Heart left ventricle (tissue), 16 donors: Measurements from ENCODE around the gene LSAMP. TPM values are rescaled to one million over a fixed set of nuclear protein-coding genes. Genes with fewer than 3 reads are reported as not detected.

Experiments used
- ATAC-seq, 4 donors: fragments of 200-7000 bp; cut with Tn5 transposase; one replicate each; pipeline ENCODE4 v1.9.1; 2020 to 2022; ENCODE audit warnings: moderate library complexity in 4 of 4, mild to moderate bottlenecking in 3 of 4, moderate number of reproducible peaks in 1 of 4
- DNase-seq, 5 donors: peaks; one replicate each; pipeline ENCODE4 v3.0.0-alpha.2; 2020
- H3K27ac ChIP-seq, 12 donors: fragments of 200-600 bp; sonication (generic) in 4 of 12; one replicate each; pipeline versions ENCODE4 v1.5.0 to v1.8.0; 2016 to 2022; ENCODE audit warnings: mild to moderate bottlenecking in 2 of 12
- H3K27me3 ChIP-seq, 9 donors: fragments of 200-600 bp; sonication (generic) in 2 of 9; one replicate each; pipeline versions ENCODE4 v1.5.1 to v1.8.0; 2016 to 2022; ENCODE audit warnings: mild to moderate bottlenecking in 3 of 9
- H3K36me3 ChIP-seq, 9 donors: fragments of 200-600 bp; sonication (generic) in 2 of 9; one replicate each; pipeline versions ENCODE4 v1.5.0 to v1.8.0; 2018 to 2022; ENCODE audit warnings: mild to moderate bottlenecking in 2 of 9
- H3K4me1 ChIP-seq, 12 donors: fragments of 200-600 bp; sonication (generic) in 4 of 12; one replicate each; pipeline versions ENCODE4 v1.5.0 to v1.8.0; 2016 to 2022; ENCODE audit warnings: mild to moderate bottlenecking in 3 of 12
- H3K4me3 ChIP-seq, 12 donors: fragments of 200-600 bp; sonication (generic) in 4 of 12; one replicate each; pipeline versions ENCODE4 v1.5.0 to v1.8.0; 2017 to 2022; ENCODE audit warnings: mild to moderate bottlenecking in 9 of 12, moderate library complexity in 4 of 12
- H3K9me3 ChIP-seq, 12 donors: fragments of 200-600 bp; sonication (generic) in 4 of 12; one replicate each; pipeline versions ENCODE4 v1.5.0 to v1.8.0; 2016 to 2022; ENCODE audit warnings: mild to moderate bottlenecking in 1 of 12
- CTCF ChIP-seq, 12 donors: fragments of 200-600 bp; sonication (generic) in 4 of 12; IDR thresholded peaks; one replicate each; pipeline versions ENCODE4 v1.5.0 to v1.8.0; 2018 to 2022; ENCODE audit warnings: antibody characterized with exemption in 12 of 12, mild to moderate bottlenecking in 5 of 12
- POLR2A ChIP-seq, 2 donors: fragments of 450-650 bp; IDR thresholded peaks; one replicate each; pipeline ENCODE4 v1.6.1; 2017; ENCODE audit warnings: antibody characterized with exemption in 2 of 2, mild to moderate bottlenecking in 2 of 2, moderate library complexity in 2 of 2
- WGBS, 4 donors: extraction: QIAGEN DNeasy Blood & Tissue Kit in 2 of 4; methylation state at CpG; one replicate each; pipeline versions ENCODE4 v1.1.5 to v1.1.7; 2013 to 2018; 5-methylcytosine and 5-hydroxymethylcytosine counted together
- intact Hi-C, 10 donors: fragments of 100-400 bp; cut with DNase I; formaldehyde crosslinking; loops; one replicate each; pipeline versions ENCODE4 v1.11.1 to v1.14.2; 2022
- polyA plus RNA-seq, 2 donors: library from polyadenylated mRNA; stranded (reverse); fragments of 200-250 nt; gene quantifications; one replicate each; pipeline ENCODE4 v1.2.3, GENCODE V29; 2013
- total RNA-seq, 9 donors: library from RNA; depleted of rRNA in 2 of 9; stranded (reverse); fragments of >200 nt in 2 of 9; fragmentation: NEBNext Ultra II Directional in 3 of 9; extraction: Animal tissue kit (Norgen Biotek cat#: 25700) in 3 of 9; gene quantifications; one replicate each; pipeline versions ENCODE4 v1.1.0 to v1.2.4, GENCODE V29; 2016 to 2023
- donor health status: ischemic (EF 13 %, LVEDD 7.1; RV severe dilation, severe dysfunction).
- donor health status: healthy with polysubstance abuse.
- donor health status: DM: no; HTN: yes; CAD: no.
- donor health status: DM: no; HTN: no; CAD: no.
- donor health status: ischemic (EF 25% LVEDD 6.9; RV normal size, moderate dysfunction).
- donor health status: ischemic (EF 25% LVEDD 5.7; RV mildly dilated, moderate dysfunction).
- donor health status: healthy.
- donor health status: DM: yes; HTN: yes; CAD: no.
- donor health status: ischemic (EF 35%, LVEDD 5.7; RV mildly dilated, moderate dysfunction).
- donor health status: nonischemic (EF 11% LVEDD 7.7; RV severe dilation, severe dysfunction).
- donor health status: DM: yes; HTN: yes; CAD: no.
- donor health status: PGD.
- donor health status: ischemic (EF 29% LVEDD 5.4; RV normal size, mild dysfunction).
- donor health status: nonischemic (EF 23%, LVEDD 6.1; RV moderate dilation, normal function).

LSAMP gene
- total and polyA plus RNA-seq, 11 donors, result 1.6 to 52.3 (median 7.2) TPM

- no peak for TF ChIP-seq POLR2A (IDR thresholded peaks at IDR 0.05)
- no peak for TF ChIP-seq CTCF (IDR thresholded peaks at IDR 0.05)
- intact Hi-C loops, result no loop called here
- ATAC-seq, result no peak
- Histone ChIP-seq H3K36me3 (no peaks in the 10 kb centered on the region), H3K27ac (no peak overlapping the region), H3K4me3 (no peak overlapping the region), H3K4me1 (peaks cover 0 to 8% (median 0%) of the 10 kb centered on the region in 12 donors), H3K27me3 (no peaks in the 10 kb centered on the region), H3K9me3 (no peaks in the 10 kb centered on the region)
- DNase-seq, result no peak
- 65 to 86% (median 77%) methylated on average over 2 of the region's 2 CpGs for WGBS, 4 donors
Observed at GRCh38 chr3:115931581-115931980, 513.7 kb downstream of the LSAMP start.

- ATAC-seq (no peak), DNase-seq (no peak)
- no peak overlapping the region for H3K27ac ChIP-seq
- no peaks in the 10 kb centered on the region for H3K9me3 ChIP-seq
- TF ChIP-seq POLR2A (IDR thresholded peaks at IDR 0.05) (no peak), CTCF (IDR thresholded peaks at IDR 0.05) (no peak)
- intact Hi-C loops, result no loop called here
- peaks cover 0 to 8% (median 0%) of the 10 kb centered on the region in 12 donors for H3K4me1 ChIP-seq
- no peak overlapping the region for H3K4me3 ChIP-seq
- 19 to 44% (median 27%) methylated on average over 3 of the region's 3 CpGs for WGBS, 4 donors
- no peaks in the 10 kb centered on the region for H3K36me3 ChIP-seq
- H3K27me3 ChIP-seq, result no peaks in the 10 kb centered on the region
Observed at GRCh38 chr3:115930922-115931321, 514.4 kb downstream of the LSAMP start.

- intact Hi-C loops, result no loop called here
- WGBS, 4 donors, result 74 to 81% (median 77%) methylated on average over 2 of the region's 2 CpGs
- no peak overlapping the region for H3K27ac ChIP-seq
- peaks cover 0 to 8% (median 0%) of the 10 kb centered on the region in 12 donors for H3K4me1 ChIP-seq
- DNase-seq (no peak), ATAC-seq (no peak)
- H3K27me3 ChIP-seq, result no peaks in the 10 kb centered on the region
- H3K36me3 ChIP-seq, result no peaks in the 10 kb centered on the region
- no peaks in the 10 kb centered on the region for H3K9me3 ChIP-seq
- H3K4me3 ChIP-seq, result no peak overlapping the region
- TF ChIP-seq POLR2A (IDR thresholded peaks at IDR 0.05) (no peak), CTCF (IDR thresholded peaks at IDR 0.05) (no peak)
Observed at GRCh38 chr3:115930168-115930567, 515.1 kb downstream of the LSAMP start.

GRCh38 chr3:115928376-115928775, 516.9 kb downstream of the LSAMP start:
- Histone ChIP-seq H3K27ac (no peak overlapping the region), H3K4me3 (no peak overlapping the region), H3K9me3 (no peaks in the 10 kb centered on the region), H3K4me1 (peaks cover 0 to 8% (median 0%) of the 10 kb centered on the region in 12 donors), H3K27me3 (no peaks in the 10 kb centered on the region), H3K36me3 (no peaks in the 10 kb centered on the region)
- DNase-seq (no peak), ATAC-seq (no peak)
- intact Hi-C loops, result no loop called here
- TF ChIP-seq CTCF (IDR thresholded peaks at IDR 0.05), result no peak
- TF ChIP-seq POLR2A (IDR thresholded peaks at IDR 0.05), result no peak
- 71 to 82% (median 76%) methylated on average over 1 of the region's 1 CpG for WGBS, 4 donors
